Esophagus (tissue), 2 donors: ENCODE measurements around the gene GRHL1. TPM values are rescaled to one million over a fixed set of nuclear protein-coding genes. Genes with fewer than 3 reads are reported as not detected.

Experiments used
- polyA plus RNA-seq, 2 donors: library from polyadenylated mRNA; stranded (reverse); fragments of 200-250 nt; gene quantifications; one replicate each; pipeline ENCODE4 v1.2.3, GENCODE V29; 2013
- donor health status: healthy with polysubstance abuse.
- donor health status: Bipolar disorder and iron deficiency.

GRHL1 gene
- polyA plus RNA-seq, 2 donors = 61.8 to 94.7 TPM

Other genes with a start within 250 kb of the GRHL1 start
- 1 to 10 TPM; 5.7 to 7.9 TPM for gene TAF1B, start 108.2 kb upstream of the GRHL1 start, polyA plus RNA-seq
- 1 to 10 TPM; 1.7 to 4.3 TPM for gene KLF11, start 91.9 kb downstream of the GRHL1 start, polyA plus RNA-seq
- under 1 TPM; 0.29 to 0.94 TPM for gene CYS1, start 128.7 kb downstream of the GRHL1 start, polyA plus RNA-seq
- 10 to 100 TPM; 14.8 to 43.2 TPM for gene RRM2, start 171.0 kb downstream of the GRHL1 start, polyA plus RNA-seq